SK-N-MC (cell line): ENCODE results near the gene ZMYND8.

Experiments used
- DNase-seq: peaks from one replicate; pipeline ENCODE4 v3.0.0-alpha.2; 2011; ENCODE audit warnings: low read depth, low spot score
- H3K27ac ChIP-seq: fragments of 200-600 bp; sonication (generic); 2 replicates; pipeline ENCODE4 v1.5.1; 2016; ENCODE audit warnings: mixed run types
- H3K36me3 ChIP-seq: fragments of 200-600 bp; sonication (generic); 2 replicates; pipeline ENCODE4 v1.6.1; 2017; ENCODE audit warnings: antibody characterized with exemption, low read length, mixed read lengths; ENCODE audit not compliant: insufficient read depth
- H3K4me3 ChIP-seq: fragments of 200-600 bp; sonication (generic); 2 replicates; pipeline ENCODE4 v1.5.1; 2016
- H3K9ac ChIP-seq: fragments of 200-600 bp; sonication (generic); 2 replicates; pipeline ENCODE4 v1.8.0; 2017; ENCODE audit warnings: mixed run types, mixed read lengths; ENCODE audit not compliant: insufficient read length
- H3K9me3 ChIP-seq: fragments of 200-600 bp; sonication (generic); 2 replicates; pipeline ENCODE4 v1.6.1; 2017; ENCODE audit warnings: low read depth, mild to moderate bottlenecking, antibody characterized with exemption, low read length, moderate library complexity, mixed read lengths
- EZH2 ChIP-seq: fragments of 200-600 bp; sonication (generic); IDR thresholded peaks from one replicate; pipeline ENCODE4 v1.6.1; 2017; ENCODE audit warnings: antibody characterized with exemption
- FOXP2 ChIP-seq: optimal IDR thresholded peaks from 2 replicates; pipeline ENCODE3; 2011; ENCODE audit warnings: mild to moderate bottlenecking, moderate library complexity; ENCODE audit not compliant: insufficient read depth; ENCODE audit errors: extremely low read length, control extremely low read depth
- POLR2AphosphoS5 ChIP-seq: IDR thresholded peaks from 2 replicates; pipeline ENCODE4 v1.6.1; 2012; ENCODE audit warnings: mild to moderate bottlenecking, low read depth, low read length, borderline replicate concordance

ZMYND8 gene

GRCh38 chr20:47318586-47319516 is 37.6 kb downstream of the ZMYND8 start:
- H3K9ac ChIP-seq = peak overlapping the region; percentile 71
- no peak for TF ChIP-seq FOXP2
- TF ChIP-seq POLR2AphosphoS5 = no peak
- no peak for TF ChIP-seq EZH2
- no peak for DNase-seq
- H3K27ac ChIP-seq = peak overlapping the region; percentile 97
- no peaks in the 10 kb centered on the region for H3K36me3 ChIP-seq
- H3K4me3 ChIP-seq = peak overlapping the region; percentile 72
- H3K9me3 ChIP-seq = no peaks in the 10 kb centered on the region

DNA sequence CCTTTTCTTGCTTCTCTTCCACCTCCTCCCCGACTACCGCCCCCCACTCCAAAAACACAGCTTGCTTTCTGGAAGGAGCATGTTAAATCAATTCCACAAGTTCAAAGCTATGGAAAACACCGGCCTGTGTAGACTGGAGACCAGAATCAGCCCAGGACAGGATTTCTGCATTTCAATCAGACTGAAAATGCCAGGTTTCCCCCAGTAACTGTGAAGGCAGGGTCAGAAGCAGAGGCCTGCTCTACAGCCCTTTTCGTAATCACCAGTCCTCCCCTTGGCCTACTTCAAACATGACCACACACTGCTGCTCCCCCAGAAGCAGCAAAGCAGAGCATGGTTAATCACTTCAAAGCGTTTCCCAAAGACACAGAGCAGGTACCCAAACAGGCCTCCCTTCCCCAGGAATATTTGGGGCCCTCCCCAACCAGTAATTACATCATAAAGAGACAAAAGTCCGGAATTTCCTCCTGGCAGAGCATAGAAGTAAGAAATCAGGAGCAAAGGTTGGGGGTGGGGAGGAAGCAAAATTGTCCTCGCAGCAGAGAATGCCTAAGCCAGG is 38.4 kb downstream of the ZMYND8 start:
- H3K4me3 ChIP-seq = peak overlapping the region; percentile 72

GRCh38 chr20:47317127-47317895 is 39.2 kb downstream of the ZMYND8 start:
- Histone ChIP-seq H3K9me3 (no peaks in the 10 kb centered on the region), H3K27ac (peak overlapping the region; percentile 97), H3K4me3 (no peak overlapping the region), H3K36me3 (no peaks in the 10 kb centered on the region), H3K9ac (no peak overlapping the region)
- DNase-seq = no peak
- TF ChIP-seq FOXP2 = no peak
- no peak for TF ChIP-seq POLR2AphosphoS5
- no peak for TF ChIP-seq EZH2

More for the DNA sequence above, 38.4 kb downstream of the ZMYND8 start:
- no peak for DNase-seq
- no peak for TF ChIP-seq FOXP2
- TF ChIP-seq EZH2 = no peak
- no peak for TF ChIP-seq POLR2AphosphoS5
- Histone ChIP-seq H3K27ac (peak overlapping the region; percentile 97), H3K9ac (peak overlapping the region; percentile 71), H3K9me3 (no peaks in the 10 kb centered on the region), H3K36me3 (no peaks in the 10 kb centered on the region)

- no peak for TF ChIP-seq EZH2
- no peak overlapping the region for H3K27ac ChIP-seq
- H3K36me3 ChIP-seq = no peaks in the 10 kb centered on the region
- H3K9me3 ChIP-seq = no peaks in the 10 kb centered on the region
- no peak overlapping the region for H3K9ac ChIP-seq
- no peak for DNase-seq
- H3K4me3 ChIP-seq = no peak overlapping the region
Measured at GRCh38 chr20:47316776-47317126, 39.7 kb downstream of the ZMYND8 start.

GRCh38 chr20:47315339-47316056 is 41.0 kb downstream of the ZMYND8 start:
- H3K9ac ChIP-seq = no peak overlapping the region
- DNase-seq = no peak
- no peak overlapping the region for H3K4me3 ChIP-seq
- no peaks in the 10 kb centered on the region for H3K36me3 ChIP-seq
- H3K27ac ChIP-seq = no peak overlapping the region
- H3K9me3 ChIP-seq = no peaks in the 10 kb centered on the region
- TF ChIP-seq EZH2 = no peak
- TF ChIP-seq FOXP2 = no peak
- TF ChIP-seq POLR2AphosphoS5 = no peak

GRCh38 chr20:47314647-47315338 is 41.7 kb downstream of the ZMYND8 start:
- TF ChIP-seq POLR2AphosphoS5 (no peak), EZH2 (no peak), FOXP2 (no peak)
- no peak for DNase-seq
- H3K4me3 ChIP-seq = no peak overlapping the region
- H3K27ac ChIP-seq = no peak overlapping the region
- peaks cover 4% of the 10 kb centered on the region; the same call in 1 of the 2 replicates for H3K36me3 ChIP-seq
- H3K9me3 ChIP-seq = no peaks in the 10 kb centered on the region
- H3K9ac ChIP-seq = no peak overlapping the region

GRCh38 chr20:47311967-47312681 is 44.4 kb downstream of the ZMYND8 start:
- Histone ChIP-seq H3K4me3 (no peak overlapping the region), H3K9ac (no peak overlapping the region), H3K27ac (no peak overlapping the region), H3K36me3 (peaks cover 7% of the 10 kb centered on the region; the same call in 1 of the 2 replicates), H3K9me3 (no peaks in the 10 kb centered on the region)
- TF ChIP-seq EZH2 (no peak), FOXP2 (no peak), POLR2AphosphoS5 (no peak)
- DNase-seq = no peak
